Endothelial cell of umbilical vein (primary cell): ENCODE measurements around the gene SLC12A3. TPM values are rescaled to one million over a fixed set of nuclear protein-coding genes. Genes with fewer than 3 reads are reported as not detected.

Experiments
- BruUV-seq: library from RNA; stranded (reverse); fragments of 400-500 nt; replicated peaks from 2 replicates; lab custom pipeline; 2021; lab: Mats Ljungman, UMichigan
- CTCF ChIA-PET: fragments of 300-600, 350-600 bp; sonication (Branson Sonifier 250); formaldehyde crosslinking; loops from one replicate; lab custom pipeline; 2021; ENCODE audit warnings: antibody characterized with exemption, inconsistent platforms; lab: Charles Lee
- POLR2A ChIA-PET: fragments of 300-600, 350-600 bp; sonication (Branson Sonifier 250); formaldehyde crosslinking; loops from one replicate; lab custom pipeline; 2021; ENCODE audit warnings: antibody characterized with exemption, inconsistent platforms; lab: Charles Lee
- DNase-seq: peaks from one replicate; pipeline ENCODE4 v3.0.0-alpha.2; 2011; ENCODE audit warnings: low read depth, low spot score
- FAIRE-seq: peaks from 2 replicates; lab custom pipeline; 2011; peaks lifted over from hg19 to GRCh38; lab: Jason Lieb, UNC
- H2AFZ ChIP-seq: 2 replicates; pipeline ENCODE4 v1.6.0; 2012; ENCODE audit warnings: low read depth, low read length, control low read depth, inconsistent platforms
- H3K27ac ChIP-seq: 2 replicates; pipeline ENCODE4 v1.5.1; 2011; ENCODE audit warnings: low read depth, mild to moderate bottlenecking, control low read depth, low read length, moderate library complexity; ENCODE audit not compliant: insufficient read depth
- H3K27me3 ChIP-seq, 2 experiments: 2 replicates each; pipeline versions ENCODE4 v1.6.0 to v1.6.1; 2011; ENCODE audit warnings: low read length in 2 of 2, mixed read lengths in 1 of 2; ENCODE audit not compliant: control insufficient read depth in 2 of 2, insufficient read depth in 2 of 2
- H3K36me3 ChIP-seq, 2 experiments: 2 replicates in 1 of 2; 3 replicates in 1 of 2; pipeline ENCODE4 v1.5.1; 2011; ENCODE audit warnings: low read length in 2 of 2, mild to moderate bottlenecking in 1 of 2, moderate library complexity in 1 of 2; ENCODE audit not compliant: control insufficient read depth in 2 of 2, insufficient read depth in 2 of 2; ENCODE audit errors: extremely low read depth in 1 of 2
- H3K4me1 ChIP-seq: 3 replicates; pipeline ENCODE4 v1.5.1; 2011; ENCODE audit warnings: mild to moderate bottlenecking, low read length; ENCODE audit not compliant: control insufficient read depth, insufficient read depth; ENCODE audit errors: extremely low read depth
- H3K4me2 ChIP-seq: 2 replicates; pipeline ENCODE4 v1.6.1; 2011; ENCODE audit warnings: low read length, control low read depth, mixed read lengths; ENCODE audit not compliant: insufficient read depth
- H3K4me3 ChIP-seq, 3 experiments: fragments of 200-600 bp in 1 of 3; sonication (generic), shearing (Covaris generic) in 1 of 3; replicated peaks in 1 of 3; 2 replicates each; pipeline ENCODE4 v1.5.1; 2011 to 2016; ENCODE audit warnings: control low read depth in 3 of 3, low read length in 3 of 3, mild to moderate bottlenecking in 2 of 3, inconsistent platforms in 1 of 3, low read depth in 1 of 3, moderate library complexity in 1 of 3; ENCODE audit not compliant: insufficient read depth in 1 of 3
- H3K79me2 ChIP-seq: 2 replicates; pipeline ENCODE4 v1.6.0; 2012; ENCODE audit warnings: low read length, inconsistent platforms; ENCODE audit not compliant: control insufficient read depth, insufficient read depth
- H3K9ac ChIP-seq: replicated peaks from 2 replicates; pipeline ENCODE3; 2011; ENCODE audit warnings: low read length, control low read depth; ENCODE audit not compliant: insufficient read depth; ENCODE audit errors: extremely low read depth
- H3K9me1 ChIP-seq: replicated peaks from 3 replicates; pipeline ENCODE4 v1.6.0; 2011; ENCODE audit warnings: mild to moderate bottlenecking, low read length; ENCODE audit not compliant: control insufficient read depth, insufficient read depth; ENCODE audit errors: extremely low read depth
- H3K9me3 ChIP-seq: replicated peaks from 2 replicates; pipeline ENCODE4 v1.5.1; 2012; ENCODE audit warnings: low read length, inconsistent platforms; ENCODE audit not compliant: control insufficient read depth, insufficient read depth
- H4K20me1 ChIP-seq: replicated peaks from 2 replicates; pipeline ENCODE3; 2011; ENCODE audit warnings: mild to moderate bottlenecking, low read length; ENCODE audit not compliant: control insufficient read depth, insufficient read depth; ENCODE audit errors: extremely low read depth
- EZH2 ChIP-seq: IDR thresholded peaks from 2 replicates; pipeline ENCODE4 v1.6.1; 2012; ENCODE audit warnings: borderline replicate concordance, low read depth, mild to moderate bottlenecking, moderate library complexity, low read length, inconsistent platforms; ENCODE audit not compliant: severe bottlenecking
- FOS ChIP-seq: IDR thresholded peaks from 2 replicates; pipeline ENCODE4 v1.6.1; 2011; ENCODE audit warnings: mild to moderate bottlenecking, low read length, moderate library complexity, borderline replicate concordance; ENCODE audit not compliant: insufficient read depth
- GATA2 ChIP-seq: IDR thresholded peaks from 2 replicates; pipeline ENCODE4 v1.7.0; 2011; ENCODE audit warnings: low read depth, mild to moderate bottlenecking, moderate library complexity, mixed read lengths, low read length; ENCODE audit not compliant: insufficient read length, insufficient read depth
- MYC ChIP-seq: IDR thresholded peaks from one replicate; pipeline ENCODE4 v1.6.1; 2011; ENCODE audit warnings: mild to moderate bottlenecking, low read depth, low read length
- POLR2A ChIP-seq: IDR thresholded peaks from 2 replicates; pipeline ENCODE4 v1.6.1; 2012; ENCODE audit warnings: low read depth, mild to moderate bottlenecking, control low read depth, low read length
- POLR2AphosphoS5 ChIP-seq: IDR thresholded peaks from 2 replicates; pipeline ENCODE4 v1.6.1; 2012; ENCODE audit warnings: low read depth, mild to moderate bottlenecking, control low read depth, low read length, moderate library complexity; ENCODE audit not compliant: insufficient read depth
- dilution Hi-C: fragments of 300-500 bp; cut with MboI; formaldehyde crosslinking; loops from one replicate; pipeline ENCODE4 v1.15.0; 2019; ENCODE audit warnings: low sequenced_read_pairs; ENCODE audit not compliant: extremely low pct_ligation_motif_present
- intact Hi-C: fragments of 100-400 bp; cut with micrococcal nuclease; formaldehyde crosslinking; loops from one replicate; pipeline ENCODE4 v1.10.0; 2022
- polyA plus RNA-seq, 4 experiments: library from polyadenylated mRNA; depleted of rRNA in 3 of 4; stranded (reverse) in 3 of 4; unstranded in 1 of 4; fragments of >200 nt; gene quantifications; 2 replicates each; pipeline versions ENCODE4 v1.2.1 to v1.2.3, GENCODE V29; 2011 to 2012; ENCODE audit warnings: missing spikeins in 1 of 4
- total RNA-seq: library from RNA; stranded (reverse); gene quantifications from 2 replicates; pipeline ENCODE4 v1.2.3, GENCODE V29; 2021
- TF ChIP-seq, protein P1 (sequence below), 2 donors: IDR thresholded peaks; 1 replicate in 1 of 2; 2 replicates in 1 of 2; pipeline ENCODE4 v1.5.1; 2011; ENCODE audit warnings: low read length in 2 of 2, mild to moderate bottlenecking in 2 of 2, moderate library complexity in 2 of 2, control low read depth in 1 of 2, inconsistent platforms in 1 of 2, low read depth in 1 of 2; ENCODE audit not compliant: insufficient read depth in 1 of 2; ENCODE audit errors: extremely low read depth in 1 of 2
- TF ChIP-seq, protein P2 (sequence below): IDR thresholded peaks from 2 replicates; pipeline ENCODE4 v1.6.1; 2011; ENCODE audit not compliant: insufficient read depth, insufficient read length

SLC12A3 gene
- total and polyA plus RNA-seq, 2 donors (not counting 3 experiments of a cell fraction or from before 2014, with no cell fraction given): not detected

DNA sequence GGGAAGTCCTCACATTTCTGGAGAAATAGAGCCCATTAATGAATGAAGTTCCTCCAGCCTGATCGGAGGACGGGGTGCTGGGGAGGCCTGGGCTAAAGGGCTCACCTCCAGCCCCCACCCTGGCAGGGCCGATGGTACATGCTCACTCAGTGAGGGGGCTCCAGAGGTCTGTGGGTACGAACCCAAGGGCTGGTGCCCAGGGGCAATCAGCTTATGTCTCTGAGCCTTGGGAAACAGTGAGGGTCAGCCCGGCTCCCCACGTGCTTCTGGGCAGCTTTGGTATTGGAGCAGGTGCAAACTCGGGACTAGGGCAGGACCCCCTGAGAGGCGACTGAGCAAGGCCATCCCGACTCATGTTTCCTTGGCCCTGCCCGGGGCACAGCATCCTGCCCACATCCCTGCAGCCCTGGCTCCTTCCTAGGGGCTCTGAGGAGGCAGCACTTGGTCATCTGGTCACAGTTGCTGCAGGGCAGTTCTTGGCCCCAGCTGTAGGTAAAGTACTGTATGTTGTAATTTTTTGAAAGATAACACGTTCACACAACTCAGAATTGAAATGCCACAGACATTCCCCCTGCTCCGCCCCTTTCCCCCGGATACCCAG is 95.8 kb downstream of the SLC12A3 start:
- Histone ChIP-seq H3K9me3 (no peaks in the 10 kb centered on the region), H2AFZ (no peak overlapping the region), H3K27ac (no peak overlapping the region), H3K9ac (no peak overlapping the region), H3K9me1 (no peaks in the 10 kb centered on the region), H4K20me1 (no peaks in the 10 kb centered on the region), H3K4me2 (no peak overlapping the region), H3K79me2 (no peaks in the 10 kb centered on the region), H3K36me3 (no peaks in the 10 kb centered on the region), H3K4me3 (no peak overlapping the region), H3K27me3 (no peaks in the 10 kb centered on the region), H3K4me1 (peaks cover 15% of the 10 kb centered on the region)
- dilution Hi-C loops (no loop called here), intact Hi-C loops (no loop called here)
- TF ChIP-seq GATA2: no peak
- TF ChIP-seq POLR2A: no peak
- TF ChIP-seq POLR2AphosphoS5: no peak
- TF ChIP-seq, protein P1, sequence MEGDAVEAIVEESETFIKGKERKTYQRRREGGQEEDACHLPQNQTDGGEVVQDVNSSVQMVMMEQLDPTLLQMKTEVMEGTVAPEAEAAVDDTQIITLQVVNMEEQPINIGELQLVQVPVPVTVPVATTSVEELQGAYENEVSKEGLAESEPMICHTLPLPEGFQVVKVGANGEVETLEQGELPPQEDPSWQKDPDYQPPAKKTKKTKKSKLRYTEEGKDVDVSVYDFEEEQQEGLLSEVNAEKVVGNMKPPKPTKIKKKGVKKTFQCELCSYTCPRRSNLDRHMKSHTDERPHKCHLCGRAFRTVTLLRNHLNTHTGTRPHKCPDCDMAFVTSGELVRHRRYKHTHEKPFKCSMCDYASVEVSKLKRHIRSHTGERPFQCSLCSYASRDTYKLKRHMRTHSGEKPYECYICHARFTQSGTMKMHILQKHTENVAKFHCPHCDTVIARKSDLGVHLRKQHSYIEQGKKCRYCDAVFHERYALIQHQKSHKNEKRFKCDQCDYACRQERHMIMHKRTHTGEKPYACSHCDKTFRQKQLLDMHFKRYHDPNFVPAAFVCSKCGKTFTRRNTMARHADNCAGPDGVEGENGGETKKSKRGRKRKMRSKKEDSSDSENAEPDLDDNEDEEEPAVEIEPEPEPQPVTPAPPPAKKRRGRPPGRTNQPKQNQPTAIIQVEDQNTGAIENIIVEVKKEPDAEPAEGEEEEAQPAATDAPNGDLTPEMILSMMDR (IDR thresholded peaks at IDR 0.05; ENCODE audit: extremely low read depth in 1 of 2, insufficient read depth in 1 of 2, low read depth in 1 of 2, low read length in 2 of 2): no peak
- TF ChIP-seq FOS: no peak
- TF ChIP-seq MYC: no peak
- TF ChIP-seq, protein P2, sequence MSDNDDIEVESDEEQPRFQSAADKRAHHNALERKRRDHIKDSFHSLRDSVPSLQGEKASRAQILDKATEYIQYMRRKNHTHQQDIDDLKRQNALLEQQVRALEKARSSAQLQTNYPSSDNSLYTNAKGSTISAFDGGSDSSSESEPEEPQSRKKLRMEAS: no peak
- TF ChIP-seq EZH2: no peak
- DNase-seq (no peak), FAIRE-seq (no peak)
- BruUV-seq: no TSS peak
- ChIA-PET POLR2A (no interaction called here), CTCF (interaction anchor here (1.0 to 9.3 kb wide), 2 partner anchors 10 to 85 kb away, joined by 3 to 140 read pairs; no protein-coding TSS in a partner anchor)
